Anterior cingulate cortex (tissue), 58 donors: ENCODE results near the gene DIP2C.
"Not testable (repeated sequence)": the region's sequence is repeated elsewhere in the genome, so short reads cannot be mapped to it uniquely, and the experiment has no call there.

Experiments used
- DNase-seq, 58 donors: peaks; one replicate each; lab custom pipeline; 2025; lab: John Stamatoyannopoulos, UW

DIP2C gene

GRCh38 chr10:373526-374309 lies 315.8 kb downstream of the DIP2C start:
- no peak for DNase-seq

DNA sequence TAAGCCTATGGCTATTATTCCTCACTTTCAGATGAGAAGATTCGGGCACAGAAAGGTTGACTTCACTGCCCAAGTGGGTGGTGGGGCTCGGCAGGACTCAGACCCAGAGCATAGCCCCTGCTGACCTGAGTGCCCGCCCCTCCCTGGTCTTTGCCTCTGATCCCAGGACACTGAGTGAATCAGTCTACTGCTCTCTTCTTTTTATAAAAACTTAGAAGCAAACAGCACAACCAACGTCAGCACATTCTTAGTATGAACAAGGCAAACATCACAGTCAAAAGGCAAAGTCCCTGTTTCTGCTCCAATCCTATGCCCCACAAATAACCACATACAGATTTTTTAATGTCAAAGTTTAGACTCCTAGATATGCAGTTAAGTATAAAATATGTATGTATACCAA lies 316.5 kb downstream of the DIP2C start:
- DNase-seq, result no peak

DNA sequence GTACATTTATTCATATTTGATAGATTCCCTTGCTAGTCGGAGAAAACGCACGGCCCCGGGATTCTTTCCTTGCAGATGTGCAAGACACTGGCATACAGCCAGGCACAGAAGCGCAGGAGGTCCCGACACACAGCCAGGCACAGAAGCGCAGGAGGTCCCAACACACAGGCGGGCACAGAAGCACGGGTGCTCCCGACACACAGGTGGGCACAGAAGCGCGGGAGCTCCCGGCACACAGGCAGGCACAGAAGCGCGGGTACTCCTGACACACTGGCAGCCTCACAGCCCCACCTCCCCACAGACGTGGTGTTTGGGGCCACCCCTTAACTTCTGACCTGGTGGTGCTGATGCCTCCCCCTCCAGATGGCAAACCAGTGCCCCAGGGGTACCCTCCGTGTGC lies 316.9 kb downstream of the DIP2C start:
- DNase-seq, result no peak

DNA sequence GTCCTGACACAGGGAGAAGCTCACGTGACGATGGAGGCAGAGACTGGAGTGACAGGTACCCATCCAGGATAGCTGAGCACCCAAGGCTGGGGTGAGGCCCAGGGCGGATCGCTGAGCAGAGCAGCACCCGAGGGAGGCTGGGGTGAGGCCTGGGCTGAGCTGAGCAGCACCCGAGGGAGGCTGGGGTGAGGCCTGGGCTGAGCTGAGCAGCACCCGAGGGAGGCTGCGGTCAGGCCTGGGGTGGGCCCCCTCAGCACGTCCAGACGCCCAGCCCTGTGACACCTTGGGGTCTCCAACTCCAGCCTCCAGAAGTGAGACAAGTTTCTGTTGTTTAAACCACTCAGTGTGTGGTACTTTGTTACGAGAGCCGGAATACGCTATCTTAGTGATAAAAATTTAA lies 318.0 kb downstream of the DIP2C start:
- DNase-seq, result no peak

DNA sequence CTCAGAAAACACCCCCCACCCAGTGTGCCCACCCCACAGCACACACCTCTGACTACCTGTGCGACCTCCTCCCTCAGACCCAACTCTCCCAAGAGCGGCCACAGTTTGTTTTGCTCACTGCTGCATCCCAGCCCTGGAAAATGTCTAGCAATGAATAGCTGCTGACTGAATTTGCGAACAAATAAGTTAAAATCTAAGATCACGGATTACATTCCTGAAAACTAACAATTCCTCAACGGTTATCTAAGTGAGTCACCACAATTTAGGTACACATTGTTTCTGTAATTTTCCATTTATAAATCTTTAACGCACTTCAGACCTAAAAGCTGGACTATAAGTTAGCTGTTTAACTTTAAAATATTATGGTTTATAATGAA lies 319.0 kb downstream of the DIP2C start:
- DNase-seq, result no peak

- DNase-seq, result peak in 8 of 58 donors; percentile 15 to 62 (median 24)
These were observed 319.6 kb downstream of the DIP2C start for GRCh38 chr10:369684-370448.

DNA sequence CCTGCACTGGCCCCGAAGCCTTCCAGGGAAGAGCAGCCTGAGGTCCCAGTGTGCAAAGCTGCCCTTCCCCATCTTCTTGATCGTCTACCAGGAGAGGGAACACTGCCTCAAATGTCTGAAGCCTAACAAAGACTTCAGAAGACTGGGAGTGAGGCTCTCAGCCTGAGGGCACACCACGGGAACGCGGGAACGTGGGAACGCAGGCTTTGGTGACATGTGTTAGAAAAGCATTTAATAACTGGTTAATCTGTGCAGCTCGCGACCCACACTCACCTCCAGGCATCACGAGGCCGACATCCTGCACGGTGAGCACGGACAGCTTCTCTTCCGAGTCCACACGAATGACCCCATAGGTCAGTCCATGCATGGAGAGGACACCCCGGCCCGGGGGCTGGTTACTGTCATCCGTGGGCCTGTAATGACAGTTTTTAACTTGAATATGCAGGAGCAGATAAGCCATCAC lies 320.2 kb downstream of the DIP2C start:
- DNase-seq, result no peak

GRCh38 chr10:368579-369220 lies 320.8 kb downstream of the DIP2C start:
- no peak for DNase-seq

GRCh38 chr10:368107-368506 lies 321.4 kb downstream of the DIP2C start:
- not testable (repeated sequence) for DNase-seq

DNA sequence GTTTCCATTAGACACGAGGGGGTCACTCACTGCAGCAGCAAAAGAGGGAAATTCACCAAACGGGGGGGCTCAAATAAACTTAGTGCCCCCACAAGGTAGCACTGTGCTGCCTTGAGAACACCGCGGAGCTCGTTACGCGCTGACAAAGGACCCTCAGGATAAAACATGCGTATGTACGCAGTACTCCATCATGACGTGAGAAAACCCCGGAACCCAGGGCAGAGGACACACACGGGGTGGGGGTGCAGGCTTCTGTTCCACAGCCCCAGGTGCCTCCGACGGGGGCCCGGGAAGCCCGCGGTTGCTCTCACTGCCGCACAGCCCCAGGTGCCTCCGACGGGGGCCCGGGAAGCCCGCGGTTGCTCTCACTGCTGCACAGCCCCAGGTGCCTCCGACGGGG lies 321.8 kb downstream of the DIP2C start:
- DNase-seq, result no peak

- no peak for DNase-seq
These were observed 323.3 kb downstream of the DIP2C start for GRCh38 chr10:366186-366585.

GRCh38 chr10:364267-364775 lies 325.1 kb downstream of the DIP2C start:
- DNase-seq, result no peak

DNA sequence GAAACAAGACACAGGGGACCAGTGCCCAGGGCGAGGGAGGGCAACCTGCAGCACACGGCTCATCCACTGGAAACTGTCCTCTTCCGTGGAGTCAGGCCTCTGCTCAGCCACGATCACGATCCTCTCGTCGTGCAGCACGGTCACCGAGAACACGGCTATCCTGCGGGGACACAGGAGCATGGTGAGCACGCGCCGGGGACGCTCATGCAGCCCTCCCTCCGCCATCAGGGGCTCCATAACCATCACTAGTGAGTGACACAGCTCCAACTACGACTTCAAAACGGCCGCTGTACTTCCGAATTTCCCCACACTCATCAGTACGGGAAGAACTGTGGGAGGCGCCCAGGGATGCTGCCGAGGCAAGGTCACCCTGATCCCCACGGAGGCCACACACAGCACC lies 326.3 kb downstream of the DIP2C start:
- DNase-seq, result no peak

DNA sequence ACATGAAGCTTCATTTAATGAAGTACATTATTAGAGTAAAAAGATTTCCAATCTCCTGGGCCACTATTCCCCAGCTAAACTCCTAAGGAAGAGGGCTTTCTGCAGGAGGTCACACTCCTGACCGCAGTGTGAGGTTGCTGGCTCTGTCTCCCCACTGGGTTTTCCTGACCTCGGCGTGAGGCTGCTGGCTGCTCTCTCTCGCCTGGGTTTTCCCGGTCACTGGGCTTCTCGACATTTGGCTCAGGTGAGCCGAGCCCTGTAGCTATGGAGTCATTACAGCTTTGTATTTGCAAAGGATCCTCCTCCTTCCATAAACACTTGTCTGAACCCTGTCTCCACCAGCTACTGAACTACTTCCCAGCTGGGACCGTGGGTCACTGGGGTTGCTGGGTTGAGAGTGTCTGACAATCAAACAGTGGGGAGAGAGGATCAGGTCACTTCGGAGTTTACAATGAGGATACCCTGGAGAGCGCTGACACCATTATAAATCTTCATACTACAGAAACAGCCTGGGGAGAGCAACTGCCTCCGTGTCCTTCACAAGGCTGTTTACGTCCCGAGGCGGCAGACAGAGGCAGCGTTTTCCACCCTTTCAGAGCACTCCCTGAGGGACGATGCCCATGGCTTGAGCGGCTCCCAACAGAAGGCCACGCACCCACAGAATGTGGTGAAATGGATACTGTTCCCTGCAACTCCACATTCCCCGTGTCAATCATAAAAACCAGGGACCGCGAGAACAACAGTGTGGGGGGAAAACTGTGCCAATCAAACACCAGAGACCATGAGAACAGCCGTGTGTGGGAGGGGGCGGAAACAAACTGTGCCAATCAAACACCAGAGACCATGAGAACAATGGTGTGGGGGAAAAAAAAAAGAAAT lies 328.0 kb downstream of the DIP2C start:
- no peak for DNase-seq

- no peak for DNase-seq
These were observed 328.8 kb downstream of the DIP2C start for GRCh38 chr10:360653-361052.

GRCh38 chr10:359762-360161 lies 329.7 kb downstream of the DIP2C start:
- DNase-seq, result peak in 3 of 58 donors; percentile 26 to 41 (median 26)

- DNase-seq, result peak in 32 of 58 donors; percentile 11 to 84 (median 48)
These were observed 330.4 kb downstream of the DIP2C start for GRCh38 chr10:359093-359492.

- DNase-seq, result no peak
These were observed 332.1 kb downstream of the DIP2C start for GRCh38 chr10:357201-357950.

GRCh38 chr10:356452-356851 lies 333.0 kb downstream of the DIP2C start:
- DNase-seq, result no peak
